Measurements from ENCODE around the gene ZMYND10. TPM values are rescaled to one million over a fixed set of nuclear protein-coding genes. Genes with fewer than 3 reads are reported as not detected.

Gene ZMYND10
- total RNA-seq, 3 donors from 2014 or later (not counting 1 experiment from before 2014, with no cell fraction given): 3.0 to 6.3 (median 3.5) TPM

DNA sequence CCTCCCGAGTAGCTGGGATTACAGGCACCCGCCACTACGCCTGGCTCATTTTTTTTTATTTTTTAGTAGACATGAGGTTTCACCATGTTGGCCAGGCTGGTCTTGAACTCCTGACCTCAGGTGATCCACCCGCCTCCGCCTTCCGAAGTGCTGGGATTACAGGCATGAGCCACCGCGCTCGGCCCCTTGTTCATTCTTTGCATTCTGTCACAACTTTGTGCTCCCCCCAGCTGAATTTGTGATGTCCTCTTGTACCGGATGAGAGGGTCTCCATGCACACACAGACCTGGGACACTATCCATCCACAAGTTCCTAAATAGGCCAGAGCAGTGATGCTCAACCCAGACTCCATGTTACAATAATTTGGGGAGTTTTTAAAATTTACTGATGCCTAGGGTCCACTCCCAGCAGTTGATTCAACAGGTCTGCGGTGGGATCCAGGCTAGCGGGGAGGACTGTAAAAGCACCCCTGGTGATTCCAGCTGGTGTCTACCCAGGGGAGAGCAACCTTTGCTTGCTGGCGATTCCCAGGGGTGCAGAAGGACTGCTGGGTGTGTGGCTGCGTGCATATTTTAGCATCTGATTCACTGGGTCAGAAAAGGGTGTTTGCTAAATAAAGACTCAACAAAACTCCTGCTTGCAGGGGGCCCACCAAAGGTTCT lies 5.9 kb downstream of the ZMYND10 start:
- DNase-seq (no peak), ATAC-seq (no peak)
- Histone ChIP-seq H3K27ac (ENCODE audit: low read length) (peak overlapping the region; percentile 93), H3K9me3 (ENCODE audit: control insufficient read depth, insufficient read depth, low read length) (no peaks in the 10 kb centered on the region), H3K36me3 (ENCODE audit: control insufficient read depth, insufficient read depth, low read length) (peaks cover 11% of the 10 kb centered on the region), H3K27me3 (ENCODE audit: control insufficient read depth, insufficient read depth, low read length) (no peaks in the 10 kb centered on the region), H3K4me3 (ENCODE audit: low read length) (peak overlapping the region; percentile 80), H3K4me1 (ENCODE audit: control insufficient read depth, insufficient read depth, low read length) (peaks cover 71% of the 10 kb centered on the region)
- intact Hi-C loops (cut with micrococcal nuclease): loop anchor here (2.0 to 5.0 kb wide), 2 partner anchors 19 to 42 kb away; partner anchors contain the start of genes HYAL3, NAA80 and TMEM115
- 12% methylated on average over 14 of the region's 14 CpGs for WGBS (ENCODE audit: insufficient coverage)
- no peaks in the 10 kb centered on the region for H3K9me3 Mint-ChIP-seq
- peaks cover 50 to 87% of the 10 kb centered on the region in 2 donors for H3K4me1 Mint-ChIP-seq
- no peaks in the 10 kb centered on the region for H3K27me3 Mint-ChIP-seq (ENCODE audit: low read depth in 2 of 2)
- peaks cover 13% of the 10 kb centered on the region for H3K36me3 Mint-ChIP-seq
- TF ChIP-seq, protein P1, sequence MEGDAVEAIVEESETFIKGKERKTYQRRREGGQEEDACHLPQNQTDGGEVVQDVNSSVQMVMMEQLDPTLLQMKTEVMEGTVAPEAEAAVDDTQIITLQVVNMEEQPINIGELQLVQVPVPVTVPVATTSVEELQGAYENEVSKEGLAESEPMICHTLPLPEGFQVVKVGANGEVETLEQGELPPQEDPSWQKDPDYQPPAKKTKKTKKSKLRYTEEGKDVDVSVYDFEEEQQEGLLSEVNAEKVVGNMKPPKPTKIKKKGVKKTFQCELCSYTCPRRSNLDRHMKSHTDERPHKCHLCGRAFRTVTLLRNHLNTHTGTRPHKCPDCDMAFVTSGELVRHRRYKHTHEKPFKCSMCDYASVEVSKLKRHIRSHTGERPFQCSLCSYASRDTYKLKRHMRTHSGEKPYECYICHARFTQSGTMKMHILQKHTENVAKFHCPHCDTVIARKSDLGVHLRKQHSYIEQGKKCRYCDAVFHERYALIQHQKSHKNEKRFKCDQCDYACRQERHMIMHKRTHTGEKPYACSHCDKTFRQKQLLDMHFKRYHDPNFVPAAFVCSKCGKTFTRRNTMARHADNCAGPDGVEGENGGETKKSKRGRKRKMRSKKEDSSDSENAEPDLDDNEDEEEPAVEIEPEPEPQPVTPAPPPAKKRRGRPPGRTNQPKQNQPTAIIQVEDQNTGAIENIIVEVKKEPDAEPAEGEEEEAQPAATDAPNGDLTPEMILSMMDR (IDR thresholded peaks at IDR 0.05): no peak
- H3K4me3 Mint-ChIP-seq: peak overlapping the region; percentile 98
- peak overlapping the region; percentile 93 to 96 for H3K27ac Mint-ChIP-seq

GRCh38 chr3:50338965-50339364 lies 6.6 kb downstream of the ZMYND10 start:
- Histone ChIP-seq H3K27me3 (ENCODE audit: control insufficient read depth, insufficient read depth, low read length) (no peaks in the 10 kb centered on the region), H3K9me3 (ENCODE audit: control insufficient read depth, insufficient read depth, low read length) (no peaks in the 10 kb centered on the region), H3K27ac (ENCODE audit: low read length) (peak overlapping the region; percentile 93), H3K36me3 (ENCODE audit: control insufficient read depth, insufficient read depth, low read length) (peaks cover 13% of the 10 kb centered on the region), H3K4me3 (ENCODE audit: low read length) (peak overlapping the region; percentile 80), H3K4me1 (ENCODE audit: control insufficient read depth, insufficient read depth, low read length) (peaks cover 77% of the 10 kb centered on the region)
- Mint-ChIP-seq H3K36me3 (peaks cover 13% of the 10 kb centered on the region), H3K4me3 (peak overlapping the region; percentile 98), H3K9me3 (no peaks in the 10 kb centered on the region), H3K27me3 (ENCODE audit: low read depth in 2 of 2) (no peaks in the 10 kb centered on the region), H3K4me1 (peaks cover 54 to 90% of the 10 kb centered on the region in 2 donors), H3K27ac (peak overlapping the region; percentile 93 to 96)
- ATAC-seq: no peak
- intact Hi-C loops (cut with micrococcal nuclease): loop anchor here (2.0 to 5.0 kb wide), 2 partner anchors 20 to 42 kb away; partner anchors contain the start of genes HYAL3, NAA80 and TMEM115
- TF ChIP-seq, protein P1 (IDR thresholded peaks at IDR 0.05): no peak
- WGBS (ENCODE audit: insufficient coverage): under 1% methylated on average over 5 of the region's 5 CpGs
- DNase-seq: peak in 1 of 2 donors; percentile 36

- TF ChIP-seq, protein P1 (IDR thresholded peaks at IDR 0.05): no peak
- ATAC-seq (peak; percentile 67 to 80 (median 70)), DNase-seq (peak; percentile 85 to 97)
- H3K9me3 Mint-ChIP-seq: no peaks in the 10 kb centered on the region
- Histone ChIP-seq H3K27ac (ENCODE audit: low read length) (peak overlapping the region; percentile 93), H3K27me3 (ENCODE audit: control insufficient read depth, insufficient read depth, low read length) (no peaks in the 10 kb centered on the region), H3K36me3 (ENCODE audit: control insufficient read depth, insufficient read depth, low read length) (peaks cover 14% of the 10 kb centered on the region), H3K9me3 (ENCODE audit: control insufficient read depth, insufficient read depth, low read length) (no peaks in the 10 kb centered on the region), H3K4me3 (ENCODE audit: low read length) (peak overlapping the region; percentile 80), H3K4me1 (ENCODE audit: control insufficient read depth, insufficient read depth, low read length) (peaks cover 76% of the 10 kb centered on the region)
- intact Hi-C loops (cut with micrococcal nuclease): loop anchor here (2.0 to 5.0 kb wide), 2 partner anchors 17 to 40 kb away; partner anchors contain the start of genes HYAL3 and NAA80
- peaks cover 13% of the 10 kb centered on the region for H3K36me3 Mint-ChIP-seq
- peak overlapping the region; percentile 98 for H3K4me3 Mint-ChIP-seq
- peak overlapping the region; percentile 93 to 96 for H3K27ac Mint-ChIP-seq
- under 1% methylated on average over 79 of the region's 79 CpGs for WGBS (ENCODE audit: insufficient coverage)
- H3K4me1 Mint-ChIP-seq: peaks cover 57 to 86% of the 10 kb centered on the region in 2 donors
- no peaks in the 10 kb centered on the region for H3K27me3 Mint-ChIP-seq (ENCODE audit: low read depth in 2 of 2)
Measured at GRCh38 chr3:50337175-50337861, 8.2 kb downstream of the ZMYND10 start.

Data from natural killer cell (primary cell).